ENCODE measurements around the gene RNF181.

- no peak for TF ChIP-seq ZNF274 (IDR thresholded peaks at IDR 0.05; ENCODE audit: borderline replicate concordance, extremely low read depth, low read length)
- no peak for TF ChIP-seq POLR2A (IDR thresholded peaks at IDR 0.05; ENCODE audit: control extremely low read depth in 1 of 2, low read depth in 2 of 2, low read length in 2 of 2)
- no peak for TF ChIP-seq TBP (IDR thresholded peaks at IDR 0.05; ENCODE audit: low read depth, low read length)
- no peak for TF ChIP-seq RFX5 (IDR thresholded peaks at IDR 0.05; ENCODE audit: borderline replicate concordance, low read depth, low read length)
- no peak for TF ChIP-seq CTCF (IDR thresholded peaks at IDR 0.05; ENCODE audit: control extremely low read depth in 1 of 3, insufficient read depth in 1 of 3, low read depth in 1 of 3, low read length in 3 of 3)
- TF ChIP-seq RNF2 (IDR thresholded peaks at IDR 0.05; ENCODE audit: borderline replicate concordance, low read depth, low read length, missing control alignments, poor library complexity, severe bottlenecking), result no peak
- no peak for TF ChIP-seq SP1 (IDR thresholded peaks at IDR 0.05; ENCODE audit: low read depth, low read length)
These were observed 9.8 kb upstream of the RNF181 start for GRCh38 chr2:85585781-85586105.

Measured in H1 (cell line).